NCI-H1092 treated with DMSO at 0.1 percent for 48 hours (cell line): ENCODE measurements around the gene LARGE1.

ENCODE experiments used
- DNase-seq: peaks from one replicate; lab custom pipeline; 2025; lab: John Stamatoyannopoulos, UW

LARGE1 gene

DNA sequence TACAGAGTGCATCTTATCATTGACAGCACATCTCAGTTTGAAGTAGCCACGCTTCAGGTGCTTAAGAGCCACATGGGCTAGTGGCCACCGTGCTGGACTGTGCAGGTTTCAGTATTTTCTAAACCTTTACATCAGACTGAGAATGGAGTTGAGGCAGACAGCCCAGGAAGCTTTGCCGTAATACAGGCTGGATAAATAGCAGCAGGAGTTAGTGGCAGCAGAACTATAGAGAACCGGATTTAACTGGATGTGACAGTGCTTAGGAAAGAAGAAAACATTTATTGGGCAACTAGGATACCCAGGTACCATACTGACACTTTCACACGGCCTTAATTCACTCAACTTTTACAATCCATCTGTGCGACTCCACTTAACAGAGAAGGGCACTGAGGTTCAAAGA is 145.5 kb downstream of the LARGE1 start:
- DNase-seq, result no peak

DNA sequence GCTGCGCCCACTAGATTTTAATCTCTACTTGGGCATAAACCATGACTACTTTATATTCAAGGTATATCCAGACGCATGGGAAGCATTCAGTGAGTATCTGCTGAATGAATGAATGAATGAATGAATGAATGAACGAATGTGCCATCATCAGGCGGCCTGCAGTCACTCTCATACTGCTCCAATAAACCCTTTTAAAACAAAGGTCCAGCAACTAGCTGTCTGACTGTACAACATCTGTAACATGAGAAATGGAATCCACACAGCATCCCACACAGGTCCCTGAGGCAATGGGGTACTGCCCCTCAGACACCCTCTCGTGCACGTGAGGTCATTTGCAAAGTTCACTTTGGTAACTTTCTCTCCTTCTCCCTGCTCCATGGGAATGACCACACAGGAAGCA is 147.5 kb downstream of the LARGE1 start:
- DNase-seq, result no peak

DNA sequence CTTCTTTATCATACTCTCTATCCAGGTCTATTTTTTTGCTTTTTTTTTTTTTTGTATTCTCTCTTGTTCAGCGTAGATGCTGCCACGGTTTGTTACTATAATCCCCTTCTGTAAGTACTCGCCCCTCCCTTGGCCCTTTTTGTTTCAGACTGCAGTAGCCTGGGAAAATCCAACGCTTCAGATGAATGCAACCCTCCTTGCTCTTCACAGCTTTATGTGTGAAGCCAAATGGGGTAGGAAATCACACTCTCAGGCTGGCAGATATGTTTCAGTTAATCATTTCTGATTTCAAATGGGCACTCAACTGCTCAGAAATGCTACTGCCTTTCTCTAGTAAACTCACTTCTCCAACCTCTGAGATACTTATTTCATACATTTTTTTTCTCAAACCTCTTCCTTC is 149.1 kb downstream of the LARGE1 start:
- DNase-seq, result no peak

DNA sequence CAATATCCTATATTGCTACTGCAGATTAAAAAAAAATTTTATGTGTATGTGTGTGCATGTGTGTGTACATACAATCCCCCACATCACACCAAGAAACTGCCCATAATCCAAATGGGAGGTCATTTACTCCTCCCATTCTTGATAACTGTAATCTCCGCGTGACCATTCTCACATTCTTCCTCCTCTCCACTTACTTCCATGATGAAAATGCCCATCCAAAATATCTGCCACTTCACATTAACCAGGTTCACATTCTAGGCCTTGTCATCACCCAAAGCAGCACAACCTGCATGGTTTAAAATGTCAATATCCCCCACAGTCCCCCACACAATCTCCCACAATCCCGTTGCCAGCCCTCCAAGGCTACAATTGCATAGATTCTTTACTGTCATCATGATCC is 149.6 kb downstream of the LARGE1 start:
- DNase-seq, result no peak

DNA sequence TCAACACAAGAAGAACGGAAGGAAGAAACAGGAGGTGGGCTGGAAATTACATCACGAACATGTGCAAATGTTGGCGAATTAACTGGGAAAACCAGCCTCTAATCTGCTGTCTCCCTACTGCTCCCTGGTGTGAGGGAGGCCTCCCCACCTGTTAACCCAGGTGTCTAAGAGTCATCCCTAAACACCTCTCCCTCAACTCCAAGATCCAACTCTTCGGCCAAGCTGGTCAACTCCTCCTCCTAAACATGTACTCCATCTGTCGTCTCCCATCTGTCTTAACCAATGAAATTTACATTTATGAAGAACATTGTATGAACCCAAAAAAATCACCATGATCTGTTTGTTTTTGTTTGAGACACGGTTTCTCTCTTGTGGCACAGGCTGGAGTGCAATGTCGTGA is 154.2 kb downstream of the LARGE1 start:
- DNase-seq, result no peak

DNA sequence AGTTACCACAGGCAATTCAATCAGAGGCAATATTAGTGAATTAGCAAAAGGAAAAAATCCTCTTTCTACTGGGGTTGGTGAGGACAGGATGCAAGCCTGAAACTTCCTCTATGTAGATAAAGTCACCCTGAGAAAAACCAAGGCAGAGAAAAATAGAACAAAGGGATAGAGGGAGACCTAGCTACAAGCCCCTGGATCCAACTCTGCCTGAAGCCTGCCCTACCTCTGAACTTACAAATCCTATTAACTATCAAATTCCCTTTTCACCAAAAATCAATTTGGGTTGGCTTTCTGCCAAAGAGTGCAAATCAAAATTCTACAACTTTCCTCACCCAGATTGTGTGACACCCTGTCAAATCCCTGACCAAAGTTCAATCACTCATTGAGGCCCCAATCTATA is 161.3 kb downstream of the LARGE1 start:
- DNase-seq, result no peak

DNA sequence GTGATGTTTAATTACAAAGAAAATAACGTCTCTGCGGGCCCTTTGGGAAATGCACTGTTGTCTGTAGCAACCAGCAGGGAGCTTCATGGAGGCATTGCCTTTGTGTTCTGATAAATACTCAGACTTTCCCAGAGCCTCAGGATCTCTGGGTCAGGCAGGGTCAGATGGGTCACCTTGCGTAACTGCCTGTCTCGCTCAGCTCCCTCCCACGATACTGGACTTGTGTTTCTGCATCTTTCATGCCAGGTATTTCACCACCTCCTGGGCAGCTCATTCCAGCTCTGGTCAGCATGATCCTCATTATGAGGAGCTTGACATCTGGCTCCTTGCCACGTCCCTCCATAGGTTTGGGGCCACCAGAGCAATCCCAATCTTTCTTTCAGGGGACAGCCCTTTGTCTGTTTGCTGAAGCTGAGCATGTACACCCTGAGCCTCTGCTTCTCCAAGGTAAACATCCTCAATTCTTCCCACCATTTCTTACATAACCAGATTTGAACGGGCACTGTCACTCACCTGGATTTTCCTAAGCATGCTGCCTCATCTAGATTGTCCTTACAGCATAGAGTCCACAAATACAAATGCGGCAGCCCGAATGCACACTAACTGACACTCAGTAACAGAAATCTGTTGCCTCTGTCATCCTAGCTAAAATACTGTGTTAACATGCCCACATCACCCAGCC is 162.3 kb downstream of the LARGE1 start:
- no peak for DNase-seq

DNA sequence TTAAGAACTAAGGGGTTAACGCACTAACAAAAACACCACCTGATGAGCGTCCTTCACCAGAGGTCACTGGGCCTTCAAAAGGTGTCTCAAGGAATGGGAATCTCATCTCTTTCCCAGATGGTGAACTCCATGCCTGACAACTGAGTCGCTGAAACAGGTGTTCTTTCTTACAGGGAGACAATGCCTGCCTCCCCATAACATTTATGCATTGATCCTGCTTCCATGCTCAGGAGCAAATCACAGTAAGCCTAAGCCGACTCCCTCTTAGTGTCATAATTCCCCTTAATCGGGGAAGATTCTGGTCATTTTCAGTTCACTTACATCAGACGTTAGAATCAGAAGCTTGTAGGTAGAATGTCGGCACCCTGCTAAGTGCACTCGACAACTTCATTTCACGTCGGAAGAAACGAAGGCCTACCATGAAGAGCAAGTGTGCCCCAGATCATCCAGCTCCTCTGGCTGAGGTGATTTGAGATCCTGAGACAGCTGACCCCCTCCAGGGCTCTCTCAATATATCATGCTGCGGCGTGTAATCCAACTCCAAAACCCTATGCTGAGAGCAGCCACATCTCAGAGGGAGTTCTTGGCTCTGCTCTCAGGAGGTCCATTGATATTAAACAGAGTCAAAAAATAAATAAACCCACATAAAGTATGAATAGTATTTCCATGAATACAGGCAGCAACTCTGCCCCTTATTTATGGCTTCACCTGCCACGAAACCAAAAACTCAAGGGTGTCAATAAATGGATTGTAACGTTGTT is 163.1 kb downstream of the LARGE1 start:
- DNase-seq, result peak; percentile 82

DNA sequence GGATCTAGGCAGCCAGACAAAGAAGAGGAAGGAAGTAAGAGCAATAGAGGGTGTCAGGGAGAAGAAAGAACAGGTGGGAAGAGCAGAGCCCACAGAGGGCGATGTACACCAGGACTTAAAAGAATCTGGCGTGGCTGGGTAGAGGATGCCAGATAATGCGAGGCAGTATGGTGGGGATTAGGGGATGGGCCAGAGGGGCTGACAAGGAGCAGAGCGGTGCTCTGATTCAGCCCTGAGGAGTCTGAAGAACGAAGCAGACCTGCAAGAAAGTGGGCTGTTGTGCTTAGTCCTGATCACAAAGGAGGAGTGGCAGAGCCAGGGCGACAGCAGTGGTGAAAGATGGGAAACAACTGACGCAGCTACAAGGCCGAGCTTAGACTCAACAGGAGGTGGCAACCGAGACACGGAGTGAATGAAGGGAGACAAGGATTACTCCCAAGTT is 163.7 kb downstream of the LARGE1 start:
- DNase-seq, result peak; percentile 49

DNA sequence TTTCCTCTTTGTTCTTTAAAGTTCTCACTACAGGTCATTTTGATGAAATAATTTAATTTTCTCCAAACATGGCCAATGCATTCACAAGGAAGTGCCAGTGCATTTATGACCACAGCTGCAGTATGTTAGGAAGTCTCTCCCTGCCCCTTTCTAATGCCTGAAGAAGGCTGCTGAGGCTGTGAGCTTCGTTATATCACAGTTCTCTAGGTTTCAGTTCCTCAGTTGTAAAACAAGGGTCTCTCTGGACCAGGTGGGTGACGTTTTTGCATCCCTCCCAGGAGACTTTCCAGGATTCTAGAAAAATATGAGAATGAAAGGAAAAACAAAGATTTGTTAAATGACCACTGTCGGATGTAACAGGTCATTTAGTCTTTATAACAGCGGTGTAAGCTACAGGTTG is 171.6 kb downstream of the LARGE1 start:
- DNase-seq, result no peak

DNA sequence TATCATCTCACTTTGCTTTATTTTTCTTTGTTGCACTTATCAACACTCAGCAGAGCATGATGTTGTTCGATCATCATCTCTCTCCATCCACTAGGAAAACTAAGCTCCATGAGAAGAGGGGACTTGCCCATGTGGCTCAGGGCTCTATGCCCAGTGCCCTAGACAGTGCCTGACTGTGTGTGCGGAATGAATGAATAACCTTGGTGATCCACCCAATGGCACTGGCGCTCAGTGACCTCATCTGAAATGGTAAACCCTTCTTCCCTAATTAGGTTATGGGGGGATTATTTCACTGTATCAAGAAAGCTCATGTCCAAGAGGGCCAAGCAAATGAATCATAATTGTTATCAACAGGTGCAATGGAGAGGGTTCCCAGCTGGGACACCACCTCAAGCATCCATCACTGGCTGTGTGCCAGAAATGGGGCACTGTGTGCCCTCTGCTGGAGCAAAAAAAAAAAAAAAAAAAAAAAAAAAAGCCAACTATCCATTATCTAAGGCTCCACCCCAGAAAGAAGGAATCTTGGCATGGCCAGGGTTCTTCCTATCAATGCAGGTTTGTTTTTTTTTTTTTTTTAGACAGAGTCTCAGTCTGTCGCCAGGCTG is 172.6 kb downstream of the LARGE1 start:
- peak; percentile 45 for DNase-seq

DNA sequence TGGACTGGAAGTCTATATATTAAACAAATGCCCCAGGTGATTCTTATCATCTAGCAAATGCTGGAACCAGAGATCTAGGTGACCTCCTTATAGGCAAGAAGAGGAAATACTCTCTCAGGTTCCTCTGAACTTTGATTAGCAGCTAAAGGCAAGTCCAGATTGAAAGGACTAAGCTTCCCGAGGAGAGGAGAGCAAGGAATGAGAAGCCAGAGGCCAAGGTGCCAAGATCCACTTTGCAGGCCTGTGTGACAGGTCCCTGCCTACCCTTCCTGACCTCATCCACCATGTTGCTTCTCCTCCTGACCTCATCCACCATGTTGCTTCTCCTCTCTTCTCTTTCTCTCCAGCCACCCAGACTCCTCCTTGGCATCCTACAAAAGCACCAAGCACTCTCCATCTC is 173.2 kb downstream of the LARGE1 start:
- DNase-seq, result no peak

DNA sequence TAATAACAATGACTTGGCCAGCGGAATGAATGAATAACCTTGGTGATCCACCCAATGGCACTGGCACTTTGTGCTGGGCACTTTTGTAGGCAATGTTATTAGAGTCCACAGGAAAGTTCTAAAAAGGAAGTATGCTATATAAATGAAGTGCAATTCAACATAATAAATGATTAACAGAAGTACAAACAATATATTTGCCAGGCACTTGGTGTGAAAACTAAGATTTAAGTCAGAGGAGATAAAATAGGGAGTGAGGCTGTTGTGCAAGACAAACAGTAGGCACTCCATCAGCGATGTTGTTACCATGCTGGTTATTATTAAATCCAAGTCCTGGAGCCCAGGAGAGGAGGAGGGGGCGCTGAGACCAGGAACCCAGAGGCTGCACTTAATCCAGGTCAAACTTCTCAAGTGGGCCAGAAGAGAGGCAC is 173.8 kb downstream of the LARGE1 start:
- no peak for DNase-seq

DNA sequence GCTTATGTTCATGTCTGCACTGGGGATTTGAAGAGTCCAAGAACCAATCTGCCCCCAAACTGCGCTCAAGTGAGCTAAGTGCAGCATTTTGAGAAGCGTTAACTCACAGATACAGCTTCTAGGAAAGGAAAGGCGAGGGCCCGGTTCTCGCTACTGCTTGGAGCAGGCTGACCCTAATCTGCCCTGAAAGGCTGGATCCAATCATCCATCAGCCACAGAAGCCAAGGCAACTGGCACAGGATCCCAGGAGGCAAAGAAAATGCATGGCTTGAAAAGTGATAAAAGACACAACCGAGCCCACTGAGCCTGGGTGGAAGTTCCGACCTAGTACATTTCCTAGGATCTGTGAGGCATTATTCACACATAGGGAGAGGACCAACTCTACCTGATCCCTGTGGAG is 174.8 kb downstream of the LARGE1 start:
- DNase-seq, result no peak

DNA sequence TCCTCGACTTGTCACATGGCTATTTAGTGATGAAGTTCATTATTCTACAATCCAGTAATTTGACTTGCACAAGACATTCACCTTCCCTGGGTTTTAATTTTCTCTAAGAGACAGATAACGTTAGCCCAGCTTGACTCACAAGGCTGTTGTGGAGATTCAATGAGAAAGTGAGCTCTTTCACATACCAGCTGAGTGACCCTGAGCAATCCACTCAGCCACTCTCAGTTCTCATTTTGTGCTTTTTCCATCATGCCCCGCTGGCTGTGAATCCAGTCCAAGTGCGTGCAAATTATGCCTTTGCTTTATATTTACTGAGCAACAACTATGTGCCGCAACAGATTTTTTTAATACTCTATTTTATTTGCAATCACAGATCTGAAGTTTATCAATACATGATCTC is 176.5 kb downstream of the LARGE1 start:
- DNase-seq, result no peak

DNA sequence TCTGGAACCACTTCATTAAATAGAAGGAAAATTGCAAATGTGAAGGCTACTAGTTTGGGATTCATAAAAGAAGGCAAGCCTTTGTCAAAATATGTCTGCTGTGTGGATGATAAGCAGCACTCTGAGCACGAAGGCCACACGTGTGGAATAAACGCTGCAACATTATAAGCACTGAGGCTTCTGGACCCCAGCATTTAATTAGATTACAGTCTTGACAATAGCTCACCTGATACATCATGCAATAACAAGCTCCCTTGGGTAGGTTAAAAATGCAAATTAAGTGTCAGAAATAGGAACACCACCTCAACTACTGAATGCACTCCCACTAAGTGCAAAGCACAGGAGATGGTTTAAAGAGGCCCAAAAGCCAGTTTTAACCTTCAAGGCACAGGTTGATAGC is 179.3 kb downstream of the LARGE1 start:
- no peak for DNase-seq

DNA sequence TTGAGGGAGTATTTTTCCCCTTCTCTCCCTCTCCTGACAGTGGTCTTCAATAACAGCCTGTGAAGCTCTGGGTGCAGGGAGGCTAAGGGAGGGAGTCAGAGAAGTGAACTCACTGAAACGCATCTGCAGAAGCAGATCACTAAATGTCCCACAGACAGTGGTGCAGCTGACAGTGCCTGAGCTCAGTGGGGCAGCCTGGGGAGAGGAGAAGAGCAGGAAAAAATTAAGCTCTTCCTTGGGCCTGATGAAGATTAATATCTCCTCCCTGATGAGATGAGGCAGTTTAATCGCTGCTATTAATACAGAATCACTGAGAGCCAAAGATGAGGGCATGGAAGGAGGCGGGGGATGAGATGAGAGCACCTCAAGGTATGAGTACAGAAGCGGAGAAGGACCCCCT is 180.8 kb downstream of the LARGE1 start:
- DNase-seq, result no peak

DNA sequence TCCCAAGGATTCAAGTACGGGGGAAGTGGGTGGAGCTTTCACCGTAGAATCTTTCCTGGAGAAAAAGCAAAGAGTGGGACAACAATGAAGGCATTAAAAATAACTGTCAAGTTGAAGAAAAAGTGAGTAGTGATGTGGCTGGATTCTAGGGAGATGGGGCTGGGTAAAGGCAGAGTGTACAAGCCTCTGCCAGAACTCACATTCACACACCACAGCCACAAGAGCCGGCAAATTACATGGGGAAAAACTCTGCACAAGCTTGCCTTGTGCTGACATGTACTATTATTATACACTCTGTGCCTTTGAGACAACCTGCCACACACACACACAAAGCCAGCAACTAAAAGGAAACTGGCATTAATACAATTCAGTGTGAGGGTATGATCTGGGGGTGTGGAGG is 182.6 kb downstream of the LARGE1 start:
- no peak for DNase-seq

DNA sequence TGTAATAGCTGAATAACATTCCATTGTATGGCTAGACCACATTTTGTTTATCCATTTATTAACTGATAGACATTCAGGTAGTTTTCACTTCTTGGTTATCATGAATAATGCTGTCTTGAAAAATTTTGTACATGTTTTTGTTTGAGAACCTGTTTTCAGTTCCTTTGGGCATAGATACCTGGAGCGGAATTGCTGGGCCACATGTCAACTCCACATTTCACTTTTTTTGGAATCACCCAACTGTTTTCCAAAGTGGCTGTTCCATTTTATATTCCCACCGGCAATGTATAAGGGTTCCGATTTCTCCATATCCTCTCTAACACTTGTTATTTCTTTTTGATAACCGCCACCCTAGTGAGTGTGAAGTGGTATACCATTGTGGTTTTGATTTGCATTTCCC is 184.3 kb downstream of the LARGE1 start:
- no peak for DNase-seq

DNA sequence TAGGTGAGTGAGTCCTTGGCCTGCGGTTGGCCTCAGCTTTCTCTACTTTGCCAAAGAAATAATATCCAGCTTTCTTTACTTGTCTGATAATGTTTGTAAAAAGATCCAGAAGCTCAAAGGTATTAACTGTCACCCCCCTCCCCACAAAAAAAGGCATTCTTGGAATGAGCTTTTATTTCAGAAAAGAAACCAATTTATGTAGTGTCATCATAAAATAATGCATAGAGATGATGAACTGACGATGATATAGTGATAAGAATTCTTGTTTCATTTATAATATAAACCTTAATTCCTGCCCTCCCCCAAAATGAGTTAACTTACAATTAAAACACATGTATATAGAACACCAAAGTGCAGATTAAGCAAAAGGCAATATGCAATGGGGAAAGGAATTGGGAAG is 191.4 kb downstream of the LARGE1 start:
- no peak for DNase-seq

DNA sequence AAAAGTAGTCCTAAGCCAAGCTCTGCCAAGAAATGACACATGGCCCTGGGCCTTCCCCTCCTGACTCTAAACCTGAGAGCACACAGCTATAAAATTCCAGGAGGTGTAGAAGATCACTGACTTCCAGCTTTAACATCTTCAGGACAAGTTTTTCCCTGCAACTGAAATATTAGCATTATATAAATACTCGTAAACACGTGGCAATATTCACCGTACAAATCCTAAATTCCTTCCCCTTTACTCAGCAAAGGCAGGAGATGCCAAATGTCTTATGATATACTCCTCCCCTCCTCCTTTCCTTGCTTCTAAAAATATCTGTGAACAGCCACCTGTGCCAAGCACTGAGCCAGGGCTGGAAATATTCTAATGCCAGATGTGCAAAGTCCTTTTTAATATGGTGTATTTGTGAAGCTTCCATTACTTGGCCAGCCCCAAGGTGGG is 194.0 kb downstream of the LARGE1 start:
- DNase-seq, result no peak

DNA sequence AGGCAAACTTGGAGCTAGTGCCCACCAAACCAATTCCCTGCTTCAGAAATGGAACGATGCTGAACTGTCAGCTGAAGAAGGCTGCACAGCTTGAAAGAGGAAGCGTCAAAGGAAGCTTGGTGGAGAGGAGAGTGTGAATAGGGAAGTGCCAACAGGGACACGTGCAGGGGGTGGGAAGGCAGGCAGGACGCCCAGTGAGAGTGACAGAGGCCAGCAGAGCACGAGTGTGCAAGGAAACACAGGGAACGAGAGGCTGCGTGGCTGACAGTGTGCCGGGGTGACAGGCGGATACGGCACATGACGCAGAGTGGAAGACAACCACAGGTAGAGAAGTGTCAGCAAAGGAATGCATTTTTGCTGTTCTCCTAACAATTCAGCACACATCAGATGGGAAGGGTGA is 196.4 kb downstream of the LARGE1 start:
- DNase-seq, result no peak

DNA sequence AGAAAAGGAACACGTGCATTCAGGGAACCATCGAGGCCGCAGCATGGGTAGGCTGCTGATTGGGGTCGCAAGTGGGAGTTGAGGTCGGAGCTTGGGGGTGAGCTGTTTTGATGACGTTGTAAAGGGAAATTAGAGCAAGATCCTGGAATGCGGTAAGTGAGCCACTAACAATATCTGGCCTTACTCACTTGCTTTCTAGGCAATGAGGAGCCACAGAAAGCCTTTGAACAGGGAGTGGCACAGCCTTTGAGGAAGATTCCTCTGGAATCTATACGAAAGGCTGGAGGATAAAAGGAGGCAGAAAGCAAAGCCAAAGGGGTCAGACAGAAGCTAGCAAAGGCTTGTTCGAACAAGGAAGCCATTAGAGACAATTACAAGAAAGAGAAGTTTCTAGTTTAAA is 197.5 kb downstream of the LARGE1 start:
- DNase-seq, result no peak
